HEK293 (cell line): ENCODE measurements around the gene LRRC37A2.
"Not testable (repeated sequence)": the region's sequence is repeated elsewhere in the genome, so short reads cannot be mapped to it uniquely, and the experiment has no call there.

Experiments
- BCL11A ChIP-seq: fragments of 450-650 bp; formaldehyde crosslinking; IDR thresholded peaks from 2 replicates; pipeline ENCODE4 v1.5.1; 2016; ENCODE audit warnings: low read depth, missing biosample characterization, missing genetic modification characterization
- CTCF ChIP-seq: fragments of 450-650 bp; formaldehyde crosslinking; IDR thresholded peaks from 2 replicates; pipeline ENCODE4 v1.5.1; 2016; ENCODE audit warnings: missing biosample characterization, missing genetic modification characterization
- REST ChIP-seq: fragments of 450-650 bp; formaldehyde crosslinking; IDR thresholded peaks from 2 replicates; pipeline ENCODE4 v1.5.1; 2016; ENCODE audit warnings: missing biosample characterization, missing genetic modification characterization
- TCF7L2 ChIP-seq: IDR thresholded peaks from 2 replicates; pipeline ENCODE4 v1.6.1; 2011; ENCODE audit warnings: low read depth, mild to moderate bottlenecking, inconsistent platforms, low read length, moderate library complexity, borderline replicate concordance
- ZNF214 ChIP-seq: fragments of 450-650 bp; formaldehyde crosslinking; IDR thresholded peaks from 2 replicates; pipeline ENCODE4 v1.5.1; 2017; ENCODE audit warnings: missing biosample characterization, mild to moderate bottlenecking, missing genetic modification characterization, borderline replicate concordance
- ZNF248 ChIP-seq: fragments of 450-650 bp; formaldehyde crosslinking; IDR thresholded peaks from 2 replicates; pipeline ENCODE4 v1.5.1; 2017; ENCODE audit warnings: missing biosample characterization, missing genetic modification characterization
- ZNF324 ChIP-seq: fragments of 450-650 bp; formaldehyde crosslinking; IDR thresholded peaks from 2 replicates; pipeline ENCODE4 v1.5.1; 2016; ENCODE audit warnings: missing biosample characterization, missing genetic modification characterization
- ZNF473 ChIP-seq: fragments of 450-650 bp; formaldehyde crosslinking; IDR thresholded peaks from 2 replicates; pipeline ENCODE4 v1.5.1; 2017; ENCODE audit warnings: missing biosample characterization, missing genetic modification characterization
- ZNF645 ChIP-seq: fragments of 450-650 bp; formaldehyde crosslinking; IDR thresholded peaks from 2 replicates; pipeline ENCODE4; 2016; ENCODE audit warnings: missing biosample characterization, missing genetic modification characterization
- ZNF660 ChIP-seq: fragments of 450-650 bp; IDR thresholded peaks from 2 replicates; pipeline ENCODE4 v1.5.1; 2018; ENCODE audit warnings: missing biosample characterization, mild to moderate bottlenecking, missing genetic modification characterization
- ZNF792 ChIP-seq: fragments of 450-650 bp; formaldehyde crosslinking; IDR thresholded peaks from 2 replicates; pipeline ENCODE4 v1.5.1; 2016; ENCODE audit warnings: missing biosample characterization, missing genetic modification characterization

- TF ChIP-seq ZNF645 (tag by site-specific recombination); BCL11A (tag by site-specific recombination); ZNF792 (tag by site-specific recombination); ZNF660 (tag by site-specific recombination); ZNF248 (tag by site-specific recombination); CTCF (tag by site-specific recombination); ZNF214 (tag by site-specific recombination); REST (tag by site-specific recombination); ZNF473; TCF7L2; ZNF324 (tag by site-specific recombination): not testable (repeated sequence)
Measured at GRCh38 chr17:46580082-46580481, 67.8 kb downstream of the LRRC37A2 start.
